ENCODE results near the gene GRAMD1B. TPM values are rescaled to one million over a fixed set of nuclear protein-coding genes. Genes with fewer than 3 reads are reported as not detected.
"Not testable (repeated sequence)": the region's sequence is repeated elsewhere in the genome, so short reads cannot be mapped to it uniquely, and the experiment has no call there.

Gene GRAMD1B
- total RNA-seq, 6 experiments from 2014 or later: 1.0 to 2.0 (median 1.5) TPM

DNA sequence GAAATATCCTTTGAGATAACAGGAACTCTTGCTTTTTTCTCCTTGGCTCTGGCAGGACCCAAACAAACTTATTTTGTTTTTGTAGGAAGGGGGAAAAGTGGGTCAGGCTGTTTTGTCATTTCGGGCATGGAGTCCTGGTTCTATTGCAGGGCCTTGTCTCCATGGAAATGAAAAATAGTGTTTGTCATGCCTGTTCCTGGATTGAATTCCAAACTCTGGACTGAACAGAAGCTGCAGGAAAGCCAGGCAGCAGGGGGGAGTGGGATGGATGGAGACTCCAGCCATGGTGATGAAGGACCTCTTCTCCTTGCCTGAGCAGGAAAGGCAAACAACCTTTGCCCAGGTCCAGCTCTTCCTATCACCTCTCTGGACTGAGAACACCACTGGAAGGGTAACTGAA lies 137.4 kb downstream of the GRAMD1B start:
- Histone ChIP-seq H3K4me3 (no peak overlapping the region), H3K27ac (no peak overlapping the region), H3K9me3 (no peaks in the 10 kb centered on the region), H3K36me3 (no peaks in the 10 kb centered on the region), H3K27me3 (no peaks in the 10 kb centered on the region), H3K4me1 (no peaks in the 10 kb centered on the region)
- ATAC-seq (no peak), DNase-seq (no peak)
- no peak for TF ChIP-seq POLR2A (IDR thresholded peaks at IDR 0.05)
- TF ChIP-seq, protein P1, sequence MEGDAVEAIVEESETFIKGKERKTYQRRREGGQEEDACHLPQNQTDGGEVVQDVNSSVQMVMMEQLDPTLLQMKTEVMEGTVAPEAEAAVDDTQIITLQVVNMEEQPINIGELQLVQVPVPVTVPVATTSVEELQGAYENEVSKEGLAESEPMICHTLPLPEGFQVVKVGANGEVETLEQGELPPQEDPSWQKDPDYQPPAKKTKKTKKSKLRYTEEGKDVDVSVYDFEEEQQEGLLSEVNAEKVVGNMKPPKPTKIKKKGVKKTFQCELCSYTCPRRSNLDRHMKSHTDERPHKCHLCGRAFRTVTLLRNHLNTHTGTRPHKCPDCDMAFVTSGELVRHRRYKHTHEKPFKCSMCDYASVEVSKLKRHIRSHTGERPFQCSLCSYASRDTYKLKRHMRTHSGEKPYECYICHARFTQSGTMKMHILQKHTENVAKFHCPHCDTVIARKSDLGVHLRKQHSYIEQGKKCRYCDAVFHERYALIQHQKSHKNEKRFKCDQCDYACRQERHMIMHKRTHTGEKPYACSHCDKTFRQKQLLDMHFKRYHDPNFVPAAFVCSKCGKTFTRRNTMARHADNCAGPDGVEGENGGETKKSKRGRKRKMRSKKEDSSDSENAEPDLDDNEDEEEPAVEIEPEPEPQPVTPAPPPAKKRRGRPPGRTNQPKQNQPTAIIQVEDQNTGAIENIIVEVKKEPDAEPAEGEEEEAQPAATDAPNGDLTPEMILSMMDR (IDR thresholded peaks at IDR 0.05): no peak
- WGBS (ENCODE audit: insufficient coverage, low coverage, low lambda C conversion rate, missing lambda C conversion rate): 67% methylated on average over 1 of the region's 1 CpG
- intact Hi-C loops (cut with DNase I): no loop called here

DNA sequence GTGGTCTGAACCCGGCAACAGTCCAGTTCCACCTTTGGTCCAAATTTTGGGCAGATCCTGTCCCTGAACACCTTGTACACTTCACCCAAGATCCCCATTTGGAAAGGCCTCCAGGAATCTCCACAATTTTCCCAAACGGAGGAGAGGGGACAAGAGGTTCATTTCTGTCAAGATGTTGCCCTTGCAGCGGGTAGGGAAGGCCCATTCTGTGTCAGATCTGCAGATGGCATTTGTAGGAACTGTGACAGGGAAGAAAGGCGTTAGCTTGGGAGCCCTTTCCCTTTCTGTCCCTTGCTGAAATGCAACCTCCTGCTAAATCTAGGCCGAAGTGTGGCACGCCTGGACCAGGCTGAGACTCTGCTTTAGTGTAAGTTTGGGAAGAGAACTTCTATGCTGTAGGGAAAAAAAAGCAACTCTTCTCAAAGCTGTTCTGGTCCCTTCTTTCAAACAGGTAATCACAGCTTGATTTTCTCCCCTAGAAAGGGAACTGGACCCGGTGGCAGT lies 138.3 kb downstream of the GRAMD1B start:
- DNase-seq (no peak), ATAC-seq (no peak)
- Histone ChIP-seq H3K27me3 (no peaks in the 10 kb centered on the region), H3K36me3 (no peaks in the 10 kb centered on the region), H3K4me1 (no peaks in the 10 kb centered on the region), H3K27ac (no peak overlapping the region), H3K9me3 (no peaks in the 10 kb centered on the region), H3K4me3 (no peak overlapping the region)
- intact Hi-C loops (cut with DNase I): no loop called here
- TF ChIP-seq, protein P1 (IDR thresholded peaks at IDR 0.05): no peak
- no peak for TF ChIP-seq POLR2A (IDR thresholded peaks at IDR 0.05)
- WGBS (ENCODE audit: insufficient coverage, low coverage, low lambda C conversion rate, missing lambda C conversion rate): 48% methylated on average over 3 of the region's 7 CpGs

DNA sequence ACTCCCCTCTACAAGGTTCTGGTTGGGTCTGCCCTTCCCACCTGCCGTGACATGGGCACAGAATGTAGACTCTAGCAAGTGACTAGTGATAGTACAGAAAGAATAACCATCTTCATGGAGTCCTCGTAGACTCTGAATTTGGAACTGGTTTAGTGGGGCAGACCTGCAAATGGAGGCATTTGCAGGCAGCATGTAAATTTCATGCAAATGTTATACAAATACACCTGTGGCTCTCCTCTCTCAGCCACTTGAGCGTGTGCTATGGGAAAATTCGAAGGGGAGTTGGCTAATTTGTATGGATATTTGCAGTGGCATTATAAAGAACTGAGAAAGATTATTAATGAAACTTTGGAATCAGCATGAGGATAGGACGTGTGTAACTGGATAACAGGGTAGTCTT lies 139.3 kb downstream of the GRAMD1B start:
- Histone ChIP-seq H3K4me3 (no peak overlapping the region), H3K27ac (no peak overlapping the region), H3K27me3 (no peaks in the 10 kb centered on the region), H3K36me3 (no peaks in the 10 kb centered on the region), H3K9me3 (no peaks in the 10 kb centered on the region), H3K4me1 (no peaks in the 10 kb centered on the region)
- ATAC-seq: no peak
- intact Hi-C loops (cut with DNase I): no loop called here
- no peak for DNase-seq
- WGBS (ENCODE audit: insufficient coverage, low coverage, low lambda C conversion rate, missing lambda C conversion rate): 76% methylated on average over 5 of the region's 5 CpGs
- no peak for TF ChIP-seq POLR2A (IDR thresholded peaks at IDR 0.05)
- TF ChIP-seq, protein P1 (IDR thresholded peaks at IDR 0.05): no peak

DNA sequence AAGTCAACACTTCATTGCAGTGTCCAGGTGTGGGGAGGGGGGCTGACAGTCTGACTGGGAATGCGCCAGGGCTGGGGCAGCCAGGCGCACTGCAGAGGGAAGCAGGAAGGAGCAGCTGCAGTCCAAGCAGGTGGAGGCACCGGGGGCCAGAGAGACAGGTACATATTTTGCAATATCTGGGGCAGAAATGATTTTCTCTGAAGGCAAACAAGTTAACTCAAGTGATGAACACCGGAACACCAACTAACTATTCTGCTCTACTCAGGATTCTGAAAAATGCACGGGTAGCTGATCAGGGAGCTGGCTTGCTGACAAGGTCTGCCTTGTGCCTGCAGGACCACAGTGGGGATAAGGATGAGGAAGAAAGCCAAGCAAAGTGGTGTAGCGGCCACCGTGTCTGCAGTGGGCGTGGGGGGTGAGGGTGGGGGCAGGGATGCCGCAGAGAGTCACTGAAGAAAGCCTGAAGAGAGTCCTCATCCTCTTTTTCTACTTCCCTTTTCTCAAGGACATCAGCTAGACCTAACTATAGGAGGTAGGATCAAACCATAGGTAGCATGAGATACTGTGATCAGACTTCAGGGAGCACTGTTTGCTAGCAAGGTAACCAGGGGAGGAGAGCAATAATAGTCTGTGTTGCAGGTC lies 141.0 kb downstream of the GRAMD1B start:
- Histone ChIP-seq H3K27me3 (no peaks in the 10 kb centered on the region), H3K9me3 (no peaks in the 10 kb centered on the region), H3K27ac (no peak overlapping the region), H3K4me1 (no peaks in the 10 kb centered on the region), H3K36me3 (no peaks in the 10 kb centered on the region), H3K4me3 (no peak overlapping the region)
- DNase-seq (no peak), ATAC-seq (no peak)
- intact Hi-C loops (cut with DNase I): loop anchor here in 1 of 2 donors (10.0 kb wide), 1 partner anchor 56 kb away; no protein-coding TSS in a partner anchor
- no peak for TF ChIP-seq POLR2A (IDR thresholded peaks at IDR 0.05)
- TF ChIP-seq, protein P1 (IDR thresholded peaks at IDR 0.05): no peak
- WGBS (ENCODE audit: insufficient coverage, low coverage, low lambda C conversion rate, missing lambda C conversion rate): 68% methylated on average over 9 of the region's 9 CpGs

DNA sequence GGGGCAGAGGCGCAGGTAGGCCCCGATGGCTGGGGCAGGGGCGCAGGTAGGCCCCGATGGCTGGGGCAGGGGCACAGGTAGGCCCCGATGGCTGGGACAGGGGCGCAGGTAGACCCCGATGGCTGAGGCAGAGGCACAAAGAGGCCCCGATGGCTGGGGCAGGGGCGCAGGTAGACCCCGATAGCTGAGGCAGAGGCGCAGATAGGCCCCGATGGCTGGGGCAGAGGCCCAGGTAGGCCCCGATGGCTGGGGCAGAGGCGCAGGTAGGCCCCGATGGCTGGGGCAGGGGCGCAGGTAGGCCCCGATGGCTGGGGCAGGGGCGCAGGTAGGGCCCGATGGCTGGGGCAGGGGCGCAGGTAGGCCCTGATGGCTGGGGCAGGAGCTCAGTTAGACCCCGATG lies 142.7 kb downstream of the GRAMD1B start:
- DNase-seq, H3K27ac ChIP-seq, H3K36me3 ChIP-seq, H3K4me3 ChIP-seq, H3K9me3 ChIP-seq, H3K27me3 ChIP-seq, H3K4me1 ChIP-seq, ATAC-seq: not testable (repeated sequence)
- WGBS (ENCODE audit: insufficient coverage, low coverage, low lambda C conversion rate, missing lambda C conversion rate): 86% methylated on average over 12 of the region's 21 CpGs
- intact Hi-C loops (cut with DNase I): loop anchor here in 1 of 2 donors (10.0 kb wide), 1 partner anchor 58 kb away; no protein-coding TSS in a partner anchor
